ENCODE results near the gene PLXNB2.

The PLXNB2 gene

DNA sequence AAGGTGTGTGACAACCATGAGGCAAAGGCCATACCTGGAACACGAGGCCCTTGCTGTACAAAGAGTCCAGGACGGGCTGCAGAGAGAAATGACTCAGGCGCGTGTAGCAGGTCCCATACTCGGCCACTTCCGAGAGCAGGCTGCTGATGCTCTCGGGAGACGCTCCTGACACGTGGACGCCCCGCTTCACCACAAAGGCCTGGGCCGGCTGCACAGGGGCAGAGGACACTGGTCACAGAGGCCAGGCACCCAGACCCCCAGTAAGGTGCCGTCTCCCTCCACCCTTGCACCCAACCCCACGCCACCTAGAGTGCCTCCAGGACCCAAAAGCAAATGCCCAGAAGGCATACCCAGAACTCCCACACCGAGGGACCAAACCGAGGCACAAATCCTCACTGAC is 78.1 kb downstream of the PLXNB2 start:
- Histone ChIP-seq H3K27ac (no peak overlapping the region), H3K36me3 (replicated peaks) (peaks cover 25% of the 10 kb centered on the region), H3K4me3 (ENCODE audit: low read depth, low read length) (no peak overlapping the region), H3K27me3 (replicated peaks) (no peaks in the 10 kb centered on the region)
- DNase-seq: no peak
- TF ChIP-seq, protein P1, sequence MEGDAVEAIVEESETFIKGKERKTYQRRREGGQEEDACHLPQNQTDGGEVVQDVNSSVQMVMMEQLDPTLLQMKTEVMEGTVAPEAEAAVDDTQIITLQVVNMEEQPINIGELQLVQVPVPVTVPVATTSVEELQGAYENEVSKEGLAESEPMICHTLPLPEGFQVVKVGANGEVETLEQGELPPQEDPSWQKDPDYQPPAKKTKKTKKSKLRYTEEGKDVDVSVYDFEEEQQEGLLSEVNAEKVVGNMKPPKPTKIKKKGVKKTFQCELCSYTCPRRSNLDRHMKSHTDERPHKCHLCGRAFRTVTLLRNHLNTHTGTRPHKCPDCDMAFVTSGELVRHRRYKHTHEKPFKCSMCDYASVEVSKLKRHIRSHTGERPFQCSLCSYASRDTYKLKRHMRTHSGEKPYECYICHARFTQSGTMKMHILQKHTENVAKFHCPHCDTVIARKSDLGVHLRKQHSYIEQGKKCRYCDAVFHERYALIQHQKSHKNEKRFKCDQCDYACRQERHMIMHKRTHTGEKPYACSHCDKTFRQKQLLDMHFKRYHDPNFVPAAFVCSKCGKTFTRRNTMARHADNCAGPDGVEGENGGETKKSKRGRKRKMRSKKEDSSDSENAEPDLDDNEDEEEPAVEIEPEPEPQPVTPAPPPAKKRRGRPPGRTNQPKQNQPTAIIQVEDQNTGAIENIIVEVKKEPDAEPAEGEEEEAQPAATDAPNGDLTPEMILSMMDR (IDR thresholded peaks at IDR 0.05; ENCODE audit: low read depth, low read length, missing control alignments): no peak
- in situ Hi-C loops (cut with HindIII; ENCODE audit: low pct_ligation_motif_present, low sequenced_read_pairs): no loop called here

DNA sequence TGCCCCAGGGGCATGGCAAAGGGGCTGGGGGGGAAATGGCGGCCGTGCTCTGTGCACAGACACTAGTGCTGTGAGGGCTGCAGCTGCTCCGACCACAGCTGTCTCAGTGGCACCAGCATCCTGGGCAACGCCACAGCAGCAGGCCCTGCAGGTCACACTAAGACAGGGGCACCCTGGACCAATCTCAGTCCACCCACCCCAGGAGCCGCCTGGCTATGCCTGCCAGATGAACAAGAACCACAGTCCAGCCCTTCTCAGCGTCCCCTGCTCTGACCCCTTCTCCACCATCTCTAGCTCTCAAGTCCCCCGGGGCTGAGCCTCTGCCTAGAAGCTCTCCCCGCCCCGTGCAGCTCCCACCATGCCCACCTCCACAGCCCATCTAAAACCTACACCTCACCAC is 79.1 kb downstream of the PLXNB2 start:
- Histone ChIP-seq H3K27me3 (replicated peaks) (no peaks in the 10 kb centered on the region), H3K36me3 (replicated peaks) (peaks cover 32% of the 10 kb centered on the region), H3K27ac (no peak overlapping the region), H3K4me3 (ENCODE audit: low read depth, low read length) (no peak overlapping the region)
- TF ChIP-seq, protein P1 (IDR thresholded peaks at IDR 0.05; ENCODE audit: low read depth, low read length, missing control alignments): no peak
- DNase-seq: no peak
- in situ Hi-C loops (cut with HindIII; ENCODE audit: low pct_ligation_motif_present, low sequenced_read_pairs): no loop called here

- Histone ChIP-seq H3K4me3 (ENCODE audit: low read depth, low read length) (no peak overlapping the region), H3K36me3 (replicated peaks) (peaks cover 37% of the 10 kb centered on the region), H3K27me3 (replicated peaks) (no peaks in the 10 kb centered on the region), H3K27ac (no peak overlapping the region)
- in situ Hi-C loops (cut with HindIII; ENCODE audit: low pct_ligation_motif_present, low sequenced_read_pairs): no loop called here
- no peak for DNase-seq
- TF ChIP-seq, protein P1 (IDR thresholded peaks at IDR 0.05; ENCODE audit: low read depth, low read length, missing control alignments): no peak
Observed at GRCh38 chr22:50227579-50228215, 79.7 kb downstream of the PLXNB2 start.

- no peak for DNase-seq
- TF ChIP-seq, protein P1 (IDR thresholded peaks at IDR 0.05; ENCODE audit: low read depth, low read length, missing control alignments): no peak
- Histone ChIP-seq H3K4me3 (ENCODE audit: low read depth, low read length) (no peak overlapping the region), H3K27ac (no peak overlapping the region), H3K27me3 (replicated peaks) (no peaks in the 10 kb centered on the region), H3K36me3 (replicated peaks) (peaks cover 46% of the 10 kb centered on the region)
- in situ Hi-C loops (cut with HindIII; ENCODE audit: low pct_ligation_motif_present, low sequenced_read_pairs): no loop called here
Observed at GRCh38 chr22:50226875-50227165, 80.6 kb downstream of the PLXNB2 start.

- TF ChIP-seq, protein P1 (IDR thresholded peaks at IDR 0.05; ENCODE audit: low read depth, low read length, missing control alignments): no peak
- Histone ChIP-seq H3K27me3 (replicated peaks) (no peaks in the 10 kb centered on the region), H3K4me3 (ENCODE audit: low read depth, low read length) (no peak overlapping the region), H3K27ac (no peak overlapping the region), H3K36me3 (replicated peaks) (peaks cover 49% of the 10 kb centered on the region)
- in situ Hi-C loops (cut with HindIII; ENCODE audit: low pct_ligation_motif_present, low sequenced_read_pairs): no loop called here
- no peak for DNase-seq
Observed at GRCh38 chr22:50226063-50226874, 81.2 kb downstream of the PLXNB2 start.
